ENCODE measurements around the gene LYZL1.
"Not testable (repeated sequence)": the region's sequence is repeated elsewhere in the genome, so short reads cannot be mapped to it uniquely, and the experiment has no call there.

The LYZL1 gene

GRCh38 chr10:29288906-29289305 is at the start of gene LYZL1:
Gene LYZL1, plus strand, starts transcription at chr10:29289070. Its CDS starts 2,798 bp downstream, at chr10:29291868.
- H3K27me3 ChIP-seq (ENCODE audit: control insufficient read depth in 1 of 2, insufficient read depth in 2 of 2, low read length in 2 of 2); H3K27ac ChIP-seq (ENCODE audit: low read depth, low read length); H3K4me3 ChIP-seq (ENCODE audit: low read depth in 1 of 2, low read length in 2 of 2); H3K4me1 ChIP-seq (ENCODE audit: control insufficient read depth in 1 of 2, insufficient read depth in 2 of 2, low read length in 2 of 2); H3K9ac ChIP-seq (ENCODE audit: low read depth in 1 of 2, low read length in 2 of 2); H3K36me3 ChIP-seq (ENCODE audit: control insufficient read depth in 1 of 2, insufficient read depth in 2 of 2, low read length in 2 of 2); H3K9me3 ChIP-seq (ENCODE audit: control insufficient read depth in 1 of 2, low read length in 2 of 2): not testable (repeated sequence)

- Histone ChIP-seq H3K36me3 (ENCODE audit: control insufficient read depth in 1 of 2, insufficient read depth in 2 of 2, low read length in 2 of 2) (no peaks in the 10 kb centered on the region), H3K4me1 (ENCODE audit: control insufficient read depth in 1 of 2, insufficient read depth in 2 of 2, low read length in 2 of 2) (no peaks in the 10 kb centered on the region), H3K9me3 (ENCODE audit: control insufficient read depth in 1 of 2, low read length in 2 of 2) (no peaks in the 10 kb centered on the region), H3K4me3 (ENCODE audit: low read depth in 1 of 2, low read length in 2 of 2) (no peak overlapping the region), H3K27me3 (ENCODE audit: control insufficient read depth in 1 of 2, insufficient read depth in 2 of 2, low read length in 2 of 2) (no peaks in the 10 kb centered on the region), H3K9ac (ENCODE audit: low read depth in 1 of 2, low read length in 2 of 2) (no peak overlapping the region), H3K27ac (ENCODE audit: low read depth, low read length) (no peak overlapping the region)
Measured at GRCh38 chr10:29239569-29240472, 49.0 kb upstream of the LYZL1 start.

DNA sequence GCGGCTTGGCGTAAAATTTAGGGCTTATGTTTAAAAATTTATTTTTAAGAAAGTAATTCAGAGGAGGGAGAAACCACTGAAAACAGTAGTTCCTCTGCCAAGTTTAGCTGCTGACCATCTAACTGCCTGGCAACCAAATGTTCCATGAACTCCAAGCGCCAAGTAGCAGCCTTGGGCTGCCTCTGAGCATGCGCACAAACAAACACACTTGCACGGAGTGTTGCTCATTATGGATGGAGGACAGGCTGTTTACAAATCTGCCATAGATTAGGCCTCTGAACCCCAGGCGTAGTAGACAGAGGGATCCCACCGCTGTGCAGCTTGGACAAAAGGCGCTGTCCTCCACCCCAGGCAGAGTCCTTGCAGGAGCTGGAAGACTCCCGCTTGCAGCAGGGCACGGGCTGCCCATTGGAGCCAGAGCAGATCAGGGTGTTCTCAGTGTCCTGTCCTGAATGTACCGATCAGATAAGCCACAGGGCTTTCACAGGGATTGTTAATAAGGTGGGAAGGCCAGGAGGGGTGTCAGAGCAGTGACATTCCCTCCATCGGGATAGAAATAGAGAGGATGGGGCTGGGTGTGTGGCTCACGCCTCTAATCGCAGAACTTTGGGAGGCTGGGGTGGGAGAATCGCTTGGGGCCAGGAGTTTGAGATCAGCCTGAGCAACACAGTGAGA is 47.7 kb upstream of the LYZL1 start:
- no peaks in the 10 kb centered on the region for H3K27me3 ChIP-seq (ENCODE audit: control insufficient read depth in 1 of 2, insufficient read depth in 2 of 2, low read length in 2 of 2)
- no peaks in the 10 kb centered on the region for H3K36me3 ChIP-seq (ENCODE audit: control insufficient read depth in 1 of 2, insufficient read depth in 2 of 2, low read length in 2 of 2)
- H3K9me3 ChIP-seq (ENCODE audit: control insufficient read depth in 1 of 2, low read length in 2 of 2) = no peaks in the 10 kb centered on the region
- no peaks in the 10 kb centered on the region for H3K4me1 ChIP-seq (ENCODE audit: control insufficient read depth in 1 of 2, insufficient read depth in 2 of 2, low read length in 2 of 2)
- H3K4me3 ChIP-seq (ENCODE audit: low read depth in 1 of 2, low read length in 2 of 2) = no peak overlapping the region
- no peak overlapping the region for H3K9ac ChIP-seq (ENCODE audit: low read depth in 1 of 2, low read length in 2 of 2)
- no peak overlapping the region for H3K27ac ChIP-seq (ENCODE audit: low read depth, low read length)

DNA sequence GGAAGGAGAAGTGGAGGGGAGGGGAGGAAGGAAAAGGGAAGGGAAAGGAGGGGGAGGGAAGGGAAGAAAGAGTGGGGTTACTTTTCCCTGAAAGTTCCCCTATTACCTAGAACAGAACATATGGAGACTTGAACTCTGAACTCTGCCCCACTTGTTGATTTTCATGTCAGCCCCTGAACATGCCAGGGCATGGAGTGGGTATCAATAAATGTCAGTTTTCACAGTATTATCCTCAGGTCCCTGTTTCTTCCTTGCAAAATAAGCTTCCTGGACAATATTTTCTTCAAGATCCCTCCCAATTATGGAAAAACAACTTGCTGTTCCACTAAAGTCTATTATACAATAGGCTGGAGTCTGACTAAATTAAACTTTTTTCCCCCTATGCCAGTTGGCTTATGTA is 46.9 kb upstream of the LYZL1 start:
- H3K4me3 ChIP-seq (ENCODE audit: low read depth in 1 of 2, low read length in 2 of 2) = no peak overlapping the region
- no peak overlapping the region for H3K9ac ChIP-seq (ENCODE audit: low read depth in 1 of 2, low read length in 2 of 2)
- H3K36me3 ChIP-seq (ENCODE audit: control insufficient read depth in 1 of 2, insufficient read depth in 2 of 2, low read length in 2 of 2) = no peaks in the 10 kb centered on the region
- no peaks in the 10 kb centered on the region for H3K4me1 ChIP-seq (ENCODE audit: control insufficient read depth in 1 of 2, insufficient read depth in 2 of 2, low read length in 2 of 2)
- H3K9me3 ChIP-seq (ENCODE audit: control insufficient read depth in 1 of 2, low read length in 2 of 2) = no peaks in the 10 kb centered on the region
- H3K27me3 ChIP-seq (ENCODE audit: control insufficient read depth in 1 of 2, insufficient read depth in 2 of 2, low read length in 2 of 2) = no peaks in the 10 kb centered on the region
- no peak overlapping the region for H3K27ac ChIP-seq (ENCODE audit: low read depth, low read length)

GRCh38 chr10:29243066-29243465 is 45.8 kb upstream of the LYZL1 start:
- no peak overlapping the region for H3K4me3 ChIP-seq (ENCODE audit: low read depth in 1 of 2, low read length in 2 of 2)
- H3K9ac ChIP-seq (ENCODE audit: low read depth in 1 of 2, low read length in 2 of 2) = no peak overlapping the region
- H3K4me1 ChIP-seq (ENCODE audit: control insufficient read depth in 1 of 2, insufficient read depth in 2 of 2, low read length in 2 of 2) = no peaks in the 10 kb centered on the region
- no peaks in the 10 kb centered on the region for H3K27me3 ChIP-seq (ENCODE audit: control insufficient read depth in 1 of 2, insufficient read depth in 2 of 2, low read length in 2 of 2)
- no peaks in the 10 kb centered on the region for H3K36me3 ChIP-seq (ENCODE audit: control insufficient read depth in 1 of 2, insufficient read depth in 2 of 2, low read length in 2 of 2)
- H3K27ac ChIP-seq (ENCODE audit: low read depth, low read length) = no peak overlapping the region
- H3K9me3 ChIP-seq (ENCODE audit: control insufficient read depth in 1 of 2, low read length in 2 of 2) = no peaks in the 10 kb centered on the region

DNA sequence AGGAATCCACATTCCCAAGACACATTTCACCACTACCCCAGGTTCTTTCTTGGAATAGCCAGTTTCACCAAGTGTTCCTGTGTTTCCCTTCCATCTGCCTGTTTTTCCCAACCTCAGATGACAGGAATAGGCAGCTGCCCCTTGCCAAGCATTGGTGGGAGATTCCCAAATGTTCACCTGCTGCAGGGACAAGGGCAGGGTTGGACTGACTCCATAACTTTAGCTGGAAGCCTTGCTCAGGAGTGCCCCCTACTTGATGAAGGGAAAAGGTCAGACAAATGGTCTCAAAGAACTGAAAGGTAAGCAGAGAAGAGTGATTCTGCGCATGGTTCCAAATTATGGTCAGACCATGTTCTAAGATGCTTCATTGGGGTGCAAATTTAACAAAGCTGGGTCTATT is 45.1 kb upstream of the LYZL1 start:
- Histone ChIP-seq H3K4me3 (ENCODE audit: low read depth in 1 of 2, low read length in 2 of 2) (no peak overlapping the region), H3K36me3 (ENCODE audit: control insufficient read depth in 1 of 2, insufficient read depth in 2 of 2, low read length in 2 of 2) (no peaks in the 10 kb centered on the region), H3K27ac (ENCODE audit: low read depth, low read length) (no peak overlapping the region), H3K4me1 (ENCODE audit: control insufficient read depth in 1 of 2, insufficient read depth in 2 of 2, low read length in 2 of 2) (no peaks in the 10 kb centered on the region), H3K9me3 (ENCODE audit: control insufficient read depth in 1 of 2, low read length in 2 of 2) (no peaks in the 10 kb centered on the region), H3K27me3 (ENCODE audit: control insufficient read depth in 1 of 2, insufficient read depth in 2 of 2, low read length in 2 of 2) (no peaks in the 10 kb centered on the region), H3K9ac (ENCODE audit: low read depth in 1 of 2, low read length in 2 of 2) (no peak overlapping the region)

DNA sequence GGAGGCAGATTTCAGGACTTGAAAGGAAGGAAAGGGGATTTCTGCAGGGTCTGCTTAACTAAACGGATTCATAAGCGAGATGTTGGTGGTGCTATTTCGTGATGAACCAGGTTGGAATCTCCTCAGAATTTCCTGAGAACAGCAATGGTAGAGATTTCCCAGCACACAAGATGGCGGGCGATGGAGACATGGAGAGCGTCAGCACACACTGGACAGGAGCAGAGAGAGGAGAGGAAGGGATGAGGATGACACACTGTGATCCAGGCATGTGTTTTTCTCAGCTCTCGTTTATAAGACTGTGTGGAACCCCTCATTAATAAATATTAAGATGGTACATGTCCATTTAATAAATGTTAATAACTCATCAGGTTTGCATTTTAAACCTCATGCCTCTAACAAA is 43.9 kb upstream of the LYZL1 start:
- Histone ChIP-seq H3K27me3 (ENCODE audit: control insufficient read depth in 1 of 2, insufficient read depth in 2 of 2, low read length in 2 of 2) (no peaks in the 10 kb centered on the region), H3K4me1 (ENCODE audit: control insufficient read depth in 1 of 2, insufficient read depth in 2 of 2, low read length in 2 of 2) (no peaks in the 10 kb centered on the region), H3K27ac (ENCODE audit: low read depth, low read length) (no peak overlapping the region), H3K36me3 (ENCODE audit: control insufficient read depth in 1 of 2, insufficient read depth in 2 of 2, low read length in 2 of 2) (no peaks in the 10 kb centered on the region), H3K9ac (ENCODE audit: low read depth in 1 of 2, low read length in 2 of 2) (no peak overlapping the region), H3K9me3 (ENCODE audit: control insufficient read depth in 1 of 2, low read length in 2 of 2) (no peaks in the 10 kb centered on the region), H3K4me3 (ENCODE audit: low read depth in 1 of 2, low read length in 2 of 2) (no peak overlapping the region)

DNA sequence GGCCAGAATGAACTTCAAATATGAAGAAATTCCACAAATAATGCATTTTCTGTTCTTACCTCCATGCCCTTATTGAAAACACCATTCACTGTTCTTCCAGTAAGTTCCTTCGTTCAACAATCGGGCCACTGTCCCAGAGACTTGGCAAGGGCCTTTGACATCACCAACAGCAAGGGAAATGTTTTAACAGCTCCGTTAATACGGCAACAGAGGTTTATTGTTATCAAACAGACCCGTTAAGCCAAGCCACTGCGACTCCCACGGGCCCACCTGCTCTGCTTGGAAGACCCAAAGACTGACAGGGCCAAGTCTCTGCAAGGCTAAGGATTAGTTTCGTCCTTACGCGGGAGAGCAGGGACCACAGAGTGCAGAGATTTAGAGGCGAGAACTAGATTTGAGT is 43.4 kb upstream of the LYZL1 start:
- no peak overlapping the region for H3K27ac ChIP-seq (ENCODE audit: low read depth, low read length)
- H3K4me3 ChIP-seq (ENCODE audit: low read depth in 1 of 2, low read length in 2 of 2) = no peak overlapping the region

GRCh38 chr10:29246449-29246848 is 42.4 kb upstream of the LYZL1 start:
- Histone ChIP-seq H3K4me1 (ENCODE audit: control insufficient read depth in 1 of 2, insufficient read depth in 2 of 2, low read length in 2 of 2) (no peaks in the 10 kb centered on the region), H3K9ac (ENCODE audit: low read depth in 1 of 2, low read length in 2 of 2) (no peak overlapping the region), H3K36me3 (ENCODE audit: control insufficient read depth in 1 of 2, insufficient read depth in 2 of 2, low read length in 2 of 2) (no peaks in the 10 kb centered on the region), H3K27ac (ENCODE audit: low read depth, low read length) (no peak overlapping the region), H3K9me3 (ENCODE audit: control insufficient read depth in 1 of 2, low read length in 2 of 2) (no peaks in the 10 kb centered on the region), H3K27me3 (ENCODE audit: control insufficient read depth in 1 of 2, insufficient read depth in 2 of 2, low read length in 2 of 2) (no peaks in the 10 kb centered on the region), H3K4me3 (ENCODE audit: low read depth in 1 of 2, low read length in 2 of 2) (no peak overlapping the region)

More for the DNA sequence above, 43.4 kb upstream of the LYZL1 start:
- no peaks in the 10 kb centered on the region for H3K4me1 ChIP-seq (ENCODE audit: control insufficient read depth in 1 of 2, insufficient read depth in 2 of 2, low read length in 2 of 2)
- no peaks in the 10 kb centered on the region for H3K36me3 ChIP-seq (ENCODE audit: control insufficient read depth in 1 of 2, insufficient read depth in 2 of 2, low read length in 2 of 2)
- no peak overlapping the region for H3K9ac ChIP-seq (ENCODE audit: low read depth in 1 of 2, low read length in 2 of 2)
- H3K27me3 ChIP-seq (ENCODE audit: control insufficient read depth in 1 of 2, insufficient read depth in 2 of 2, low read length in 2 of 2) = no peaks in the 10 kb centered on the region
- H3K9me3 ChIP-seq (ENCODE audit: control insufficient read depth in 1 of 2, low read length in 2 of 2) = no peaks in the 10 kb centered on the region

- H3K36me3 ChIP-seq (ENCODE audit: control insufficient read depth in 1 of 2, insufficient read depth in 2 of 2, low read length in 2 of 2) = no peaks in the 10 kb centered on the region
- H3K9ac ChIP-seq (ENCODE audit: low read depth in 1 of 2, low read length in 2 of 2) = no peak overlapping the region
- no peak overlapping the region for H3K27ac ChIP-seq (ENCODE audit: low read depth, low read length)
- no peaks in the 10 kb centered on the region for H3K9me3 ChIP-seq (ENCODE audit: control insufficient read depth in 1 of 2, low read length in 2 of 2)
- no peak overlapping the region for H3K4me3 ChIP-seq (ENCODE audit: low read depth in 1 of 2, low read length in 2 of 2)
- H3K4me1 ChIP-seq (ENCODE audit: control insufficient read depth in 1 of 2, insufficient read depth in 2 of 2, low read length in 2 of 2) = no peaks in the 10 kb centered on the region
- no peaks in the 10 kb centered on the region for H3K27me3 ChIP-seq (ENCODE audit: control insufficient read depth in 1 of 2, insufficient read depth in 2 of 2, low read length in 2 of 2)
Measured at GRCh38 chr10:29248158-29248557, 40.7 kb upstream of the LYZL1 start.
